Fibroblast of lung (primary cell): ENCODE measurements around the gene PDE4D. TPM values are rescaled to one million over a fixed set of nuclear protein-coding genes. Genes with fewer than 3 reads are reported as not detected.
A peak's percentile ranks its signal among the peaks of the same experiment; 100 is the strongest.

ENCODE experiments used
- DNase-seq, 2 donors: peaks; one replicate each; pipeline versions ENCODE4 v3.0.0 to v3.0.0-alpha.2; 2010; ENCODE audit warnings: low read depth in 2 of 2
- H2AFZ ChIP-seq: 2 replicates; pipeline ENCODE4 v1.5.1; 2012; ENCODE audit warnings: low read length, control low read depth, inconsistent platforms
- H3K27ac ChIP-seq: 2 replicates; pipeline ENCODE4 v1.5.1; 2011; ENCODE audit warnings: low read length, control low read depth; ENCODE audit not compliant: insufficient read depth
- H3K27me3 ChIP-seq: 2 replicates; pipeline ENCODE4 v1.5.1; 2011; ENCODE audit warnings: mild to moderate bottlenecking, low read length; ENCODE audit not compliant: control insufficient read depth, insufficient read depth
- H3K36me3 ChIP-seq: 2 replicates; pipeline ENCODE4 v1.5.1; 2011; ENCODE audit warnings: low read length; ENCODE audit not compliant: control insufficient read depth, insufficient read depth
- H3K4me1 ChIP-seq: 2 replicates; pipeline ENCODE4 v1.5.1; 2011; ENCODE audit warnings: low read length; ENCODE audit not compliant: control insufficient read depth, insufficient read depth; ENCODE audit errors: extremely low read depth
- H3K4me2 ChIP-seq: 2 replicates; pipeline ENCODE4 v1.5.1; 2011; ENCODE audit warnings: low read length, control low read depth; ENCODE audit not compliant: insufficient read depth; ENCODE audit errors: extremely low read depth
- H3K4me3 ChIP-seq, 4 experiments: fragments of 200-600 bp in 1 of 4; sonication (generic) in 1 of 4; replicated peaks in 1 of 4; 2 replicates each; pipeline ENCODE4 v1.5.1; 2011 to 2016; ENCODE audit warnings: low read length in 4 of 4, low read depth in 3 of 4, mild to moderate bottlenecking in 3 of 4, control low read depth in 2 of 4, inconsistent platforms in 1 of 4, mixed read lengths in 1 of 4; ENCODE audit not compliant: insufficient read depth in 1 of 4; ENCODE audit errors: control extremely low read depth in 1 of 4
- H3K79me2 ChIP-seq: 2 replicates; pipeline ENCODE4 v1.5.1; 2012; ENCODE audit warnings: mild to moderate bottlenecking, low read length, inconsistent platforms; ENCODE audit not compliant: control insufficient read depth, insufficient read depth
- H3K9ac ChIP-seq: 2 replicates; pipeline ENCODE4 v1.5.1; 2011; ENCODE audit warnings: mild to moderate bottlenecking, low read length, control low read depth; ENCODE audit not compliant: insufficient read depth
- H3K9me3 ChIP-seq: 2 replicates; pipeline ENCODE4 v1.5.1; 2012; ENCODE audit warnings: low read depth, low read length; ENCODE audit not compliant: control insufficient read depth, insufficient read depth
- H4K20me1 ChIP-seq: 2 replicates; pipeline ENCODE4 v1.5.1; 2011; ENCODE audit warnings: low read length; ENCODE audit not compliant: control insufficient read depth, insufficient read depth; ENCODE audit errors: extremely low read depth
- CTCF ChIP-seq, 2 donors: IDR thresholded peaks in 1 of 2; conservative IDR thresholded peaks in 1 of 2; 1 replicate in 1 of 2; 2 replicates in 1 of 2; pipeline ENCODE4 v1.5.1; 2011 to 2012; ENCODE audit warnings: low read length in 2 of 2, control low read depth in 1 of 2, inconsistent platforms in 1 of 2, low read depth in 1 of 2, mild to moderate bottlenecking in 1 of 2
- EZH2 ChIP-seq: IDR thresholded peaks from 2 replicates; pipeline ENCODE4 v1.5.1; 2012; ENCODE audit warnings: low read length, control low read depth, mild to moderate bottlenecking; ENCODE audit errors: missing control alignments
- polyA plus RNA-seq, 2 donors: library from polyadenylated mRNA; depleted of rRNA in 1 of 2; stranded (reverse) in 1 of 2; unstranded in 1 of 2; fragments of >200 nt; gene quantifications; 2 replicates each; pipeline ENCODE4 v1.2.1, GENCODE V29; 2011 to 2012; ENCODE audit warnings: missing spikeins in 1 of 2
- total RNA-seq: library from RNA; depleted of rRNA; stranded (reverse); fragments of >200 nt; gene quantifications from 2 replicates; pipeline ENCODE4 v1.2.1, GENCODE V29; 2014

Gene PDE4D
- total and polyA plus RNA-seq, 2 donors (not counting 1 experiment from before 2014, with no cell fraction given) = 2.1 to 8.3 TPM

GRCh38 chr5:59424515-59424914 is 469.0 kb downstream of the PDE4D start:
- DNase-seq = no peak
- no peak overlapping the region for H3K4me3 ChIP-seq

GRCh38 chr5:59423021-59423420 is 470.5 kb downstream of the PDE4D start:
- H3K4me3 ChIP-seq = no peak overlapping the region
- no peaks in the 10 kb centered on the region for H3K36me3 ChIP-seq
- H3K27me3 ChIP-seq = no peaks in the 10 kb centered on the region
- no peak overlapping the region for H3K9ac ChIP-seq
- H3K27ac ChIP-seq = no peak overlapping the region
- no peaks in the 10 kb centered on the region for H3K9me3 ChIP-seq
- no peak overlapping the region for H2AFZ ChIP-seq
- DNase-seq = peak in 1 of 2 donors; percentile 37
- no peaks in the 10 kb centered on the region for H4K20me1 ChIP-seq
- H3K4me2 ChIP-seq = no peak overlapping the region
- no peak for TF ChIP-seq EZH2
- no peak for TF ChIP-seq CTCF (conservative IDR thresholded peaks at IDR 0.05 in 1 of 2, IDR thresholded peaks at IDR 0.05 in 1 of 2; ENCODE audit: low read depth in 1 of 2, low read length in 2 of 2)
- no peaks in the 10 kb centered on the region for H3K4me1 ChIP-seq
- H3K79me2 ChIP-seq = no peaks in the 10 kb centered on the region

More at GRCh38 chr5:59424515-59424914, 469.0 kb downstream of the PDE4D start:
- Histone ChIP-seq H3K27me3 (no peaks in the 10 kb centered on the region), H4K20me1 (no peaks in the 10 kb centered on the region), H3K9me3 (no peaks in the 10 kb centered on the region), H3K36me3 (no peaks in the 10 kb centered on the region), H3K9ac (no peak overlapping the region), H3K79me2 (no peaks in the 10 kb centered on the region), H3K27ac (no peak overlapping the region), H2AFZ (no peak overlapping the region), H3K4me1 (no peaks in the 10 kb centered on the region), H3K4me2 (no peak overlapping the region)
- TF ChIP-seq EZH2 = no peak
- TF ChIP-seq CTCF (conservative IDR thresholded peaks at IDR 0.05 in 1 of 2, IDR thresholded peaks at IDR 0.05 in 1 of 2; ENCODE audit: low read depth in 1 of 2, low read length in 2 of 2) = no peak

- Histone ChIP-seq H3K4me3 (no peak overlapping the region), H3K4me1 (no peaks in the 10 kb centered on the region), H4K20me1 (no peaks in the 10 kb centered on the region), H3K79me2 (no peaks in the 10 kb centered on the region), H3K9me3 (no peaks in the 10 kb centered on the region), H3K4me2 (no peak overlapping the region), H3K27ac (no peak overlapping the region), H3K9ac (no peak overlapping the region), H3K27me3 (no peaks in the 10 kb centered on the region), H2AFZ (no peak overlapping the region), H3K36me3 (no peaks in the 10 kb centered on the region)
- no peak for TF ChIP-seq EZH2
- TF ChIP-seq CTCF (conservative IDR thresholded peaks at IDR 0.05 in 1 of 2, IDR thresholded peaks at IDR 0.05 in 1 of 2; ENCODE audit: low read depth in 1 of 2, low read length in 2 of 2) = no peak
- DNase-seq = peak in 1 of 2 donors; percentile 9
These were observed 471.3 kb downstream of the PDE4D start for GRCh38 chr5:59421986-59422941.
